ENCODE measurements around the gene ZNF518A. TPM values are rescaled to one million over a fixed set of nuclear protein-coding genes. Genes with fewer than 3 reads are reported as not detected.

The ZNF518A gene
- total RNA-seq, 6 experiments from 2014 or later: 6.7 to 10.4 (median 8.8) TPM

GRCh38 chr10:96096958-96097357 lies 33.1 kb upstream of the ZNF518A start:
- no peak overlapping the region for H3K27ac ChIP-seq
- intact Hi-C loops (cut with DNase I): no loop called here
- no peak overlapping the region for H3K4me3 ChIP-seq
- TF ChIP-seq POLR2A (IDR thresholded peaks at IDR 0.05): no peak
- no peak for TF ChIP-seq CTCF (IDR thresholded peaks at IDR 0.05)
- no peaks in the 10 kb centered on the region for H3K4me1 ChIP-seq
- DNase-seq (no peak), ATAC-seq (no peak)
- no peaks in the 10 kb centered on the region for H3K9me3 ChIP-seq
- H3K27me3 ChIP-seq: peaks cover 0 to 7% of the 10 kb centered on the region in 2 donors
- WGBS (ENCODE audit: insufficient coverage, low coverage, low lambda C conversion rate, missing lambda C conversion rate): 25% methylated on average over 1 of the region's 1 CpG
- H3K36me3 ChIP-seq: no peaks in the 10 kb centered on the region

GRCh38 chr10:96097865-96098264 lies 32.2 kb upstream of the ZNF518A start:
- no peak for TF ChIP-seq POLR2A (IDR thresholded peaks at IDR 0.05)
- no peak for TF ChIP-seq CTCF (IDR thresholded peaks at IDR 0.05)
- WGBS (ENCODE audit: insufficient coverage, low coverage, low lambda C conversion rate, missing lambda C conversion rate): 58% methylated on average over 2 of the region's 3 CpGs
- H3K4me1 ChIP-seq: no peaks in the 10 kb centered on the region
- no peaks in the 10 kb centered on the region for H3K9me3 ChIP-seq
- intact Hi-C loops (cut with DNase I): no loop called here
- H3K36me3 ChIP-seq: no peaks in the 10 kb centered on the region
- no peak overlapping the region for H3K27ac ChIP-seq
- DNase-seq: no peak
- no peak overlapping the region for H3K4me3 ChIP-seq
- H3K27me3 ChIP-seq: peaks cover 0 to 7% of the 10 kb centered on the region in 2 donors
- no peak for ATAC-seq

GRCh38 chr10:96107623-96108038 lies 22.5 kb upstream of the ZNF518A start:
- Histone ChIP-seq H3K27me3 (no peaks in the 10 kb centered on the region), H3K4me3 (no peak overlapping the region), H3K27ac (no peak overlapping the region), H3K4me1 (no peaks in the 10 kb centered on the region), H3K9me3 (peaks cover 0 to 3% (median 0%) of the 10 kb centered on the region in 4 donors), H3K36me3 (no peaks in the 10 kb centered on the region)
- intact Hi-C loops (cut with DNase I): no loop called here
- TF ChIP-seq POLR2A (IDR thresholded peaks at IDR 0.05) (no peak), CTCF (IDR thresholded peaks at IDR 0.05) (no peak)
- WGBS (ENCODE audit: insufficient coverage, low coverage, low lambda C conversion rate, missing lambda C conversion rate): 25% methylated on average over 3 of the region's 3 CpGs
- DNase-seq (no peak), ATAC-seq (no peak)

GRCh38 chr10:96112531-96112930 lies 17.6 kb upstream of the ZNF518A start:
- Histone ChIP-seq H3K27me3 (peaks cover 0 to 20% of the 10 kb centered on the region in 2 donors), H3K4me1 (no peaks in the 10 kb centered on the region), H3K4me3 (no peak overlapping the region), H3K9me3 (peaks cover 0 to 3% (median 0%) of the 10 kb centered on the region in 4 donors), H3K36me3 (no peaks in the 10 kb centered on the region), H3K27ac (no peak overlapping the region)
- intact Hi-C loops (cut with DNase I): no loop called here
- no peak for DNase-seq
- ATAC-seq: no peak
- TF ChIP-seq POLR2A (IDR thresholded peaks at IDR 0.05): no peak
- TF ChIP-seq CTCF (IDR thresholded peaks at IDR 0.05): no peak
- WGBS (ENCODE audit: insufficient coverage, low coverage, low lambda C conversion rate, missing lambda C conversion rate): 85% methylated on average over 6 of the region's 7 CpGs

All from right lobe of liver (tissue), 6 donors.